AG09319 (cell line): Measurements from ENCODE around the gene TXN2.

Source experiments
- DNase-seq: peaks from one replicate; pipeline ENCODE4 v3.0.0-alpha.2; 2010; ENCODE audit warnings: low read depth; ENCODE audit errors: extremely low read depth
- TF ChIP-seq, protein P1 (sequence below): IDR thresholded peaks from 2 replicates; pipeline ENCODE4 v1.5.1; 2011; ENCODE audit warnings: low read depth, mild to moderate bottlenecking, inconsistent platforms, low read length, moderate library complexity

Gene TXN2

DNA sequence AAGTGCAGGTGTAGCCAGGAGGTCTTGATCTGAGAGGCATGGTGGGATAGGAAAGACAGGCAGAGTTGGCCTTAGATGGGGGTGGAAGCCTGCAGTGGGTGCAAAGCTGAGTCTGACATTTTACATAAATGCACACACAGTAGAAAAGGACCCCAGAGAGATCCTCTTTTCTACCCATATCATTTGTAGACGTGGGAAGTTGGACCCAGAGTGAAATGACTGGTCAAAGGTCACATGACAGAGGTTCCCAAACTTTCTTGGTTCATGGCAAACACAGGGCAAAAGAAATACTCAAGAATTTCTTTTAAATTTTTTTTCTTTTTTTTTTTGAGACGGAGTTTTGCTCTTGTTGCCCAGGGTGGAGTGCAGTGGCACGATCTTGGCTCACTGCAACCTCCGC, 31.6 kb upstream of the TXN2 start:
- TF ChIP-seq, protein P1, sequence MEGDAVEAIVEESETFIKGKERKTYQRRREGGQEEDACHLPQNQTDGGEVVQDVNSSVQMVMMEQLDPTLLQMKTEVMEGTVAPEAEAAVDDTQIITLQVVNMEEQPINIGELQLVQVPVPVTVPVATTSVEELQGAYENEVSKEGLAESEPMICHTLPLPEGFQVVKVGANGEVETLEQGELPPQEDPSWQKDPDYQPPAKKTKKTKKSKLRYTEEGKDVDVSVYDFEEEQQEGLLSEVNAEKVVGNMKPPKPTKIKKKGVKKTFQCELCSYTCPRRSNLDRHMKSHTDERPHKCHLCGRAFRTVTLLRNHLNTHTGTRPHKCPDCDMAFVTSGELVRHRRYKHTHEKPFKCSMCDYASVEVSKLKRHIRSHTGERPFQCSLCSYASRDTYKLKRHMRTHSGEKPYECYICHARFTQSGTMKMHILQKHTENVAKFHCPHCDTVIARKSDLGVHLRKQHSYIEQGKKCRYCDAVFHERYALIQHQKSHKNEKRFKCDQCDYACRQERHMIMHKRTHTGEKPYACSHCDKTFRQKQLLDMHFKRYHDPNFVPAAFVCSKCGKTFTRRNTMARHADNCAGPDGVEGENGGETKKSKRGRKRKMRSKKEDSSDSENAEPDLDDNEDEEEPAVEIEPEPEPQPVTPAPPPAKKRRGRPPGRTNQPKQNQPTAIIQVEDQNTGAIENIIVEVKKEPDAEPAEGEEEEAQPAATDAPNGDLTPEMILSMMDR: no peak
- no peak for DNase-seq

DNA sequence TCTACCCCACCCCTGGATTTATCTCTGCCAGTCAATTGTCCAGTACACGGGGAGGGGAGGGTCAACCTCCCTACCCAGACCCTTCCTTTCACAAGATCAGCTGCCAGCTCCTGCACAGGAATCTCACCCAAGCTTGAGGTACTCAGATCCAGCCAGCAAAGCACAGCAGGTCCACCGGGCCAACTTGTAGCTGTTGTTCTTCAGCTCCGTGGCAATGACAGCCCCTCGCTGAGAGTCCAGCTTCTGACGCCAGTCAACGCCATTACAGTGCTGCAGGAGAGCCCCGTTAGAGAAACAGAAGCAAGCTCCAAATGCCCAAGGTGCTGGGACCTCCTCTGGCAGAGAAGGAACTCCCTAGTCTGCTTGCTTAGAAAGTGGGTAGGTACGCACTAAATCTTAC, 30.9 kb upstream of the TXN2 start:
- TF ChIP-seq, protein P1: no peak
- no peak for DNase-seq

DNA sequence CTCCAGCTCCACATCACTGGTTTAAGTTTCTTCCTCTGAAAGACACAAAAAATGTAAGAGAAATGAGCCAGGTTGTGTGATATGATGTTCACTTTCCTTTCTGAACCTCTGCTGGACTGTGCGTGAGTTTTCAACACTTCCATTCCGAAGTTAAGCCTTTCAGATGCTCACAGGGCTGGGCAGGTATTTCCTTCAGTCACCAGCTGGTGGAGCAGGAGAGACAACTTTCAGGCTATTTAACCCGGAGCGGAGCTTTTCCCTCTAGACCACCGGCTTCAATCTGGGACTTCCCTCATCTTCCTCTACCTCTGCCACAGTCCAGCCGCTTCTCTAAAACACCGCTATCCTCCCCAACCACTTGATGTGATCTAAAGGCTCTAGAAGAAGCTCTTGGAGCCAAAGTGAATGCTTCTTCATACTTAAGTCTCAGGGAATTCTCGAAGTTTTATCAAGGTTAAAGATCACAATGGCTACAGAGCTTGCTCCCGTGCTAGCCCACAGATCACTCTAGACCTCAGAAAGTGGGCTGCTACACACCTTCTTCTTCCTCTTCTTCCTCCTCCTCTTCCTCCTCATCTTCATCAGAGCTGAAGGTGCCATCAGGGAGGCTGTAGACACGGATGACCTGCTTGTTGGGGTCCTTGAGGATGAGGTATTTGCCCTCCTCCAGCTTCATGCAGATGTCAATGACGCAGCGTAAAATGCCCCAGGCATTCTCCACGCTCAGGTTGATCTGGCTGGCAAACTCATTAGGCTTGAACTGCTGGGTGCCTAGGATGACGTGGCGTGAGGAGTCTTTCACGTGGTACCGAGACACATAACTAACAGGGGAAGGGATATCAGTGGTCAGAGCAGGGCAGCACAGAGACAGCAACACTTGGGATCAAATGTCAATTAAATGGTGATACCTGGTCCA, 29.8 kb upstream of the TXN2 start:
- TF ChIP-seq, protein P1: peak; percentile 64
- DNase-seq: no peak

DNA sequence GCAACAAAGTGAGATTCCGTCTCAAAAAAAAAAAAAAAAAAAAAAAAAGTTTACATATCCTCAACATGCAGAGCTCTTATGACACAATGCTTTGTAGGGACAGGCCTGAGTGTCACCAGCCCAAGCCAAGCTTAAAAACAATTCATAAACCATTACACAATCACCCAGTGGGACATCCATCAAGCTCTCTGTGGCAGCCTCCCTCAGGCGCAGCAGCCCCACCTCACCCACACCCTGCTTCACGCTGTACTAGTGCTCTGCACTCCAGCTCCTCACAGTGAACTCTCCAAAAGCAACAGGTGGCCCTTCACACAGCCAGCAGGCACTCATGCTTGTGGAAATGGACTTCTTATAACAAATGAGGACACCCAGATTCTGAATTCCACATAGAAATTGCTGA, 28.9 kb upstream of the TXN2 start:
- DNase-seq: no peak
- TF ChIP-seq, protein P1: no peak

DNA sequence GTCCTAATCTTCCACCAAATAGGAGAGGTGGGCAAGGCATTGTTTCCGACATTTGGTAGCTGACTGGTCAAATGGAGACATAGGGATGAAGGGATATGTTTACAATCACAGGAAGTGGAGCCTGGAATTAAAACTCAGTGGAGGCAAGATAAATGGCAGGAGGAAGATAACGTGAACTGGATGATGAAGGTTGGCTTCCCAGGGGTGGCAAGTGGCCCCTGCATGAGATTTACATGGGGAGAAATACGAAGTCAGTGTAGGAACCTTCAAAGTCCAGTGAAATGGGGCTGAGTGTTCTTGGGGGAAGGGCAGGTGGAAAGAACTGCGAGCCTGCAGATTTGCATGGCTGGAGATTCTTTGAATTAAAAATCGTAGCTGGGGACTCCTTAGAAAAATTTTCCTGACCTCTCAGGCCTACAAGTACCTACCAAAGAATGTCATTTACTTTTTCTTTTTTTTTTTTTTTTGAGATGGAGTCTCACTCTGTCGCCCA, 26.1 kb upstream of the TXN2 start:
- TF ChIP-seq, protein P1: no peak
- DNase-seq: no peak

DNA sequence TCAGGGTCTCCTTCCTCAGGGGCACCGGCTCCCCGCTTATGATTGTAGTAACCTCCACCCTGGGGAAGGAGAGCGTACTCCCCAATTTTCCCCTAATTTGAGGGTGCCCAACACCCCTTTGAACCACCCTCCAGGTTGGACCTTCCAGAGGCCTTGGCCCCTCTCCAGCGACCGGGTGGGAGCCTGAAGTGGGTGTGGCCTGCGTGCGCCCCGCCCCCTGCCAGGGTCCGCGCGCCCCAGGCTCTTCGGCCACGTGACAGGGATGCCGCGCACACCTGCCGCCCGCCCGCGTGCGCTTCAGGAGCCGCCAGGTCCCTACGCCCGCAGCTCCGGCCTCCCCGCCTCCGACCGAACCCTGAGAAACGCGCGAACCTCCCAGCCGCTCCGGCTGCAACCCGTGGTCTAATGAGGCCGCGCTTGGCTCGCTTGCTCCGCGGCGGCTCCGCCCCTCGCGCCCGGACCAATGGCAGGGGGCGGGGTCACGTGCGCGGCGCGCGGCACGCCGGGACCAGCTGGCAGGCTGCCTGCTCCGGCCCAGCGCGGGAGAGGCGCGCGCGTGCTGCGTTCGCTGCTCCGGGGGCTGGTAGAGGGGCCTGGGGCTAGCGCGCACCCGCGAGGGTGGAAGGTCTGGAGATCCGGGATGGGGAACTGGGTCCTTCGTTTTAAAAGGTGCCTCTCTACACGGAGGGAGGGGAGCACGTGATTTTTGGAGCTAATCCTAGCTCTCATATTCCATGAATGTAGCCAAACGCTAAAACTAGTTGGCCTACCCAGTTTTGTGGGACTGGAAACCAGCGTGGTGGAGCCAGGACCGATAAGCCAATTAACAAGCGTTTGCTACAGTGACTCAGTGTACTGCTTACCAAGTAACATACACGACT, 25.4 kb upstream of the TXN2 start, which contains the start of gene FOXRED2:
Gene FOXRED2 (minus strand): TSS at position 404 of the 881 bp plus-strand sequence. CDS start 618 bp downstream, outside the sequence.
- peak; percentile 34 for DNase-seq

More for the DNA sequence above, 25.4 kb upstream of the TXN2 start, which contains the start of gene FOXRED2:
- TF ChIP-seq, protein P1: no peak
